CD4-positive, alpha-beta T cell treated with Interferon alpha-2 for 1 hour (primary cell): ENCODE measurements around the gene CHRNB4.

Experiments used
- DNase-seq, 2 donors: peaks; one replicate each; pipeline ENCODE4 v3.0.0-alpha.2; 2020 to 2022

The CHRNB4 gene

GRCh38 chr15:78667578-78668236, 26.7 kb upstream of the CHRNB4 start:
- no peak for DNase-seq

DNA sequence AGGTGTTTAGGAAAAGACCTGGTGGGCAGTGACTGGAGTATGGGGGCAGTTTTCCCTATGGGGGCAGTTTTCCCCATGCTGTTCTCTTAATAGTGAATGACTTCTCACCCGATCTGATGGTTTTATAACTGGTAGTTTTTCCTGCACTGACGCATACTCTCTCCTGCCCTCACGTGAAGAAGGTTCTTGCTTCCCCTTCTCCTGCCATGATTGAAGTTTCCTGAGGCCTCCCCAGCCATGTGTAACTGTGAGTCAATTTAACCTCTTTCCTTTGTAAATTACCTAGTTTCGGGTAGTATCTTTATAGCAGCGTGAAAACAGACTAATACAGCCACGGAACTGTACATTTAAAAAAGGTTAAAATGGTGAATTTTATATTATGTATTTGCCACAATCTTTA, 25.0 kb upstream of the CHRNB4 start:
- DNase-seq: no peak

DNA sequence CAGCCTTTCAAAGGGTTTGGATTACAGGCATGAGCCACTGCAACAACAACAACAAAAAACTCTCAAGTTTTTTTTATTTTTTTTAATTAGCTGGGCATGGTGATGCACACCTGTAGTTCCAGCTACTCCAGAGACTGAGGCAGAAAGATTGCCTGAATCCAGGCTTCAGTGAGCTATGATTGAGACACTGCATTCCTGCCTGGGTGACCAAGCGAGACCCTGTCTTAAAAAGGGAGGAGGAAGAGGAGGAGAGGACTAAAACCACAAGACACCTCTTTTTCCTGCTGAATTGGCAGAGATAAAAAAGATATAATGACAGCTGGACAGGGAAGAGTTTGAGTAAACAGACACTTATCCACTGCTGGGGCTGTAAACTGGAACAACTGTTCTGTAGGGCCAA, 22.7 kb upstream of the CHRNB4 start:
- no peak for DNase-seq

GRCh38 chr15:78662028-78662427, 21.0 kb upstream of the CHRNB4 start:
- DNase-seq: no peak

DNA sequence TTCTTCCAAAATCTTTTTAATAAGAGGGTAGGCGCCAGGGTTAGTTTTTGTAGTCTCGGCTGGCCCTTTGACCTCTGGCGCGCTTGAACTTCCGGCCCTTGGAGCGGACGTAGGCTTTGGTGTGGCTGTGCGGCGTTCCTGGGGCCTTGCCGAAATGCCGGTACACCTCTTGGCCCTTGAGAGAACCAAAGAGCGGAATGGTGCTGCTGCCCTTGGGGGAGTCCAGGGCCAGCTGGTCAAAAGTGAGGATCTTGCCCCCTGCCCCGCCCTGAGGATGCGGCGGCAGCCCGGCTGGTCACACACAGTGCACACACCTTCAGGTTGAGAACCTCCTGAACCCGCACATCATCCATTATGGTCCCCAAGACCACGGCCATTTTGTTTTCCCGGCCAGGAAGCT, 20.0 kb upstream of the CHRNB4 start:
- DNase-seq: no peak

GRCh38 chr15:78660584-78660983, 19.6 kb upstream of the CHRNB4 start:
- no peak for DNase-seq

DNA sequence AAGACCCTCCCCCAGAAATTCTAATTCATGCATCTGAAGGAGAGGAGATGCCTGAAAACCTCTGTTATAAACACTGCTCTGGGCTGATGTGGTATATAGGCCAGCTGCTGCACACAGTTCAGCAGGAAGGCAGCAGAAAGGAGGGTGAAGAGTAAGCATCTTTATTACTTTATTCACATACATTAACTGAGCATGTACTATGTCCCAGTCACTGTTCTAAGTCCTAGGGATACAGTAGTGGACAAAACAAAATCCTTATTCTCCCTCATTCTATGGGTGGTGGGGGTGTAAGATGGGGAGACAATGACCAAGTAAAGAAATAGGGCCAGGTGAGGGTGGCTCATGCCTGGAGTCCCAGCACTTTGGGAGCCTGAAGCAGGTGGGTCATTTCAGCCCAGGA, 17.8 kb upstream of the CHRNB4 start:
- DNase-seq: no peak

DNA sequence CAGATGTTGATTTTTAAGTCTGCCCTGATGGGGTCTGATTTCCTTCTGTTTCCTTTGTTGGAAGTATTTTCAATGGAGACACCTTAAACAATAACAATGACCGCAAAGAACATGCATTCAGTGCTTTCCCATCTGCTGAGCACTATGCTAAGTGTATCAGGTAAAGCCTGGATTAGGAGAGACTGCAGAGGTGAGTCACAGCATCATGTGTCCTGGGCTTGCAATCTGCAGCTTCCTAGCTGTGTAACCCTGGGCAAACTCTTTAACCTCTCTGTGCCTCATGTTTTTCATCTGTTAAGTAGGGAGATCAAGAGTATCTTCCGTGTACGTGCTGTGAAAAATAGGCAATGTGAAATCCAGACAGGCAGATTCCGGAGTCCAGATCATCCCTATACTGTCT, 13.3 kb upstream of the CHRNB4 start:
- DNase-seq: no peak

DNA sequence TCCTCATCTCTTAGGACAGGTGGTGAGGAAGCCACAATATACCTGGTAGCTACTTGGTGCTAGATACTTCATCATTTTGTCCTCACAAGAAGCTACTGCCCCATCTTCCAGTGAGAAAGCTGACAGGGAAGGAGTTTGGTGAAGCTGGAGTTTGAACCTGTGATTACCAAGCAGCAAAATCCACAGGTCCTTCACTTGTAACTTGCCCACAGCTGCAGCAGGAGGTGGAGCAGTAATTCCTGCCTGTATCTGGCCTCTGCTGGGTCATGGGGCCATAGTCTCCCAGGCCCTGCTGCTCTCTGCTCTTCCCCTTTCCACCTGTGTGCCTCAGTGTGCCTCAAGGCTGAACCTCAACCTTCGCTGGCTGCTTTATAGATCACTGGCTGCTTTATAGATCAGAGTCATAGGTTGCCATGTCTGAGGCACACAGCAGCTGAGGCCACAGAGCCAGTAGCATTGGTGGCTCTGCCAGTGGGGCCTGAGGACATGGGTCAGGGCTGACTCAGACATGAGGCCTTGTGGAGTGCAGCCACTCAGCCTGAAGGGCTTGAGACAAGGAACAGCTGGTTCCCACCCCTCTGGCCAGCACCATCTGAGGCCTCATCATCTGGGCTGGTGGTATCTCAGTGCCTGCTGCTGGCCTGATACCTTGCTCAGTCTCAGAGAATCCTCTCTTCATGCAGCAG, 11.1 kb upstream of the CHRNB4 start:
- DNase-seq: no peak

- DNase-seq: no peak
Measured at GRCh38 chr15:78651007-78651406, 10.0 kb upstream of the CHRNB4 start.

DNA sequence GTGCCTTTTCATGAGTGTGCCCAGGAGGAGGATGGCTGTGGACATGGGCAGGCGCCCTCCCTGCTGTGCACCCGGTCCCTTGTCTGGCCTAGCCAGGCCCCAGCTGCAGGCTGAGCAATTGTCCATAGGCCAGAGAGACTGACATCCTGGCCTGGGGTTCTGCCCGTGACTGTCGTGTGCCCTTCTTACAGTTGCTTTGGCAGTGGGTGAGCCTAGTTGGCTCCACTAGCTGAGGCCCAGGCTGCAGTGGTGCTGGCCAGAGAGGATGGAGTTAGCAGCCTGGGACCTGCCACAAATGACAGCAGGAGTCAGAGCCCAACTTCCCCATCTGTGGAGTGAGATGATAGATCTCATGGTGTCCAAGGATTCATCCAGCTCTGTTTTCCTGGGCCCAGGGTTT, 9.0 kb upstream of the CHRNB4 start:
- no peak for DNase-seq

DNA sequence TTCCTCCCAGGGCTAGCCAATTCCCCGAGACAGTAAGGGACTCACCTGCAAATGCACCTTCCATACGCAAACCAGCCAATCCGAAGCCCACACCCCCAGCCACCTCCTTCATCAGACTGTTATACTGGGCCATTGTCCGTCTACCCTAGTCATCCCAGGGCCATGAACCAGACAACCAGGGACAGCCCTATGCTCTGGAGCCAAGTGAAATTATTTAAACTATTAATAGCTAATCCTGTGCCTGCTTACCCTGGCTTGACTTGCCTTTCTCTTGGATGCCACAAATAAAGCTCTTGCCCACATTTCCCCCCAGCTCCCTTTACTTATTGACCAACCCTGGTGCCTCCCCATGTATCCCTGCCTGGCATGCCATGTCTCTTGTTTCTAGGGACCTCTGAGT, 4.0 kb upstream of the CHRNB4 start:
- DNase-seq: no peak

DNA sequence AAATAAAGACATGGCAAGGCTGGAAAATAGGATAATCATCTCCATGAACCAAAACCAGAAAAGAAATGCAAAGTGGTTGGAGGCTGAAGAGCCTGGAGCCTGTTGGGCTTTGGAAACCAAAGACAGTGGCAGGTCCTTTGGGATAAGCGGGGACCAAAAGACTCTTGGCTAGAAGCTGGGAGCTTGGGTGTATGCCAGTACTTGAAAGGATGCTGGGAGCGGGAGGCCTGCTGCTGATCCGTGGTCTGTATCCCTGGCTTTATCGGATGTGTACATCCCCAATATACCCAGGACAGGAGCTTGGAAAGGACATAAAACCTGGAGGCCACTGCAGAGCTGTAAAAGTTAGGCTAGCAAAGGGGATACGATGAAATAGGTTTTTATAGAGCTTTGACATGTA, 1.3 kb upstream of the CHRNB4 start:
- DNase-seq: no peak

DNA sequence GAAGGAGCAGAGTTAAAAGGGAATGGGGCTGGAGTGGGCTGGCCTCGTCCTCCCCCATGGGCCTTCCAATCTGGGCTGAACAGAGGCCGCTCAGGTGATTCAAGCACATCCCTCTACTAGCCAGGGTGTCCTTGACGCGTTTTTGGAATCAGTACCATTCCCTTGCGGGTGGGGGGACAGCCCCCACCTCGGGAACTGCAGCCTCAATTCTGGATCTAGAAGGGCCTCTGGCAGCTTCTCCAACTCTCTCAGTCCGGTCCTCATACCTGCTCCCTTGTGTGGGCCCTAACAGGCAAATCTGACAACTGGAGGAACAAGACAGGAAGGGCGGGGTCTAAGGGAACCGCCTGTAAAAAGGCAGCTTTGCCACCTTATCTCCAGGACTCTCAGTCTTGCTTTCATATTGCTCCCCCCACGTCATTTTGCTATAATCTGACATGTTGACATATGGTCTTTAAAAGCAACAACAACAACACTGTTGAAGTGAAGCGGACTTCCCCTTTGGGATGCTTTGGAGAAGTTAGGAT, 802 bp upstream of the CHRNB4 start:
- DNase-seq: no peak

DNA sequence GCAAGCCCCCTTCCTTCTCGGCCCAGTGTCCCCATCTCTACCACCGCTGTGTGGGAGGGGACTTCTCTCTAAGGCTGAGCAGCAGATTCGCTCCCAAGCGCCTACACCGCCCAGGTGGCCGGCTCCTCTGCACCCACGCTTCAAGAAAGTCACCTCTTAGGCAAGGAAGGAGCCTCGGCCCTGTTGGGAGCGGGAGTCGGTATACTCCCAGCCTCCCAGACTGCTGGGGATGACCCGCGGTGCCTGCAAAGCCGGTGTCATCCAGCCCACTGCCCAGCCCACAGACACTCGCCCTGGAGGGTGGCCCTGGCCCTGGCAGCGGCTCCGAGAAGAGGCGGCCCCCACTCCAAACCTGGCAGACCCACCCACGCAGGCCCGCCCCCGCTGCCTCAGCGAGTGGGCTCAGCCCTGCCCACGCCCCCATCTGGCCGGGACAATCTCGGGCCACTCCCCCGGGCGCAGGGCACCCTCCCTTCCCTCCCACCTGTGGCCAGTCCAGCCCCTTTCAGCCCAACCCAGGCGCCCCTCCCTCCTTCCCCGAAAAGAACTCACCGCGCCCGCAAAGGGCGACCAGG, 396 bp downstream of the CHRNB4 start:
- DNase-seq: no peak

DNA sequence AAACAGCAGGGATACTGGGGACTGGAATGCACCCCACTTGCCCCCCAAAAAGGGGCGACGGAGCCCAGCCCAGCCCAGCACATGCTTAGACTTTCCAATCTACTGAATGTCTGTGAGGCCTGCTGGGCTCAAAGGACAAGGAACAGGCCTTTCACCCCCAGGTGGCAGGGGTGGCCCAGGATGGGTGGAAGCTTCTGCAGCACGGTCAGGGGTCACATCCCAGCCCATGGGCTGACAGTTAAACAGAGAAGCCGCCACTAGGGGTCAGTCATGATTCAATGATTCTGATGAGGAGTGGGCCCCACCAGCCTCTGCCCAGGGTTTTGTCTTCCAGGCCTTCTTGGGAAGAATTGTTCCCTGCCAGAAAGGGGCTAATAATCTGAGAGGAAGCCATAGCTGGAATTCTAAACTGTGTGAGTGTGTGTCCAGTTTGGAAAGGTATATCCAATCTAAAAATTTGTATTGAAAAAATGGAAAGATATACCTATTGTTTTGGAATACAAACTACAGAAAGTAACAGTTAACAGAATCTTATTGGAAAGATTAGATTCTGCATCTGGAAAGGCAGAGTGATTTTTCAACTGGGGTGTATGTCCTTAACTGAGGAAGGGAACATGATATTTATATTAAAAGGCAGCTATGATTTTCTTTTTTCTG, 2.2 kb downstream of the CHRNB4 start:
- DNase-seq: peak; percentile 34 to 35

DNA sequence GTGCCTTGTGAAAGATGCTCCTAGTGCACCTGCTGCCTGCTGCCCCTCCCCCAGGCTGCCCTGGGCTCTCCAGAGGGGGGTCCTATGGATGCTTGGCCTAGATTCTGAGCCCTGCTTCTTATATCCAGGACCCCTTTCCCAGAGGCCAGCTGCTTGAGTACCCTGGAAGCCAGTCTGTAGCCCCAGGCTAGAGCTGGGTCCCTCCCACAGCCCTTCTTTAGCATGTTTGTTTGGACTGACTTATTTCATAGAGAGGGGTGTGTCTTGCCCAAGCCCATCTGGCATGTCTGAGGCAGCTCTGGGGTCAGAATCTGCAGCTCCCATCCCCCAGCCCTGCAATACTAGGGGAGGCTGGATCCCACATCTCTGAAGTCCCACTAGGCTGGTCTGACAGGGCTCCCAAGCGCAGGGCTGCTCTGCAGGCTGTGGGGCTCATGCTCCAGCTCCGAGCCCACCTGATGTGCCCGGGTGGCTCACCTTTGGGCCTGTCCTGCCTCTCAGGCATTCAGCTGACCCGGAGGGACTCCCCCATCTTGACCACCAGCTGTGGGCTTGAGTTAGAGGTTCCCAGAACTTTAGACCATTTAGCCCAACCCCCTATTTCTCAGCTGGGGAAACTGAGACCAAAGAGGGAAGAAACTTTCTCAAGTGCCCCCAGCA, 3.1 kb downstream of the CHRNB4 start:
- DNase-seq: no peak

DNA sequence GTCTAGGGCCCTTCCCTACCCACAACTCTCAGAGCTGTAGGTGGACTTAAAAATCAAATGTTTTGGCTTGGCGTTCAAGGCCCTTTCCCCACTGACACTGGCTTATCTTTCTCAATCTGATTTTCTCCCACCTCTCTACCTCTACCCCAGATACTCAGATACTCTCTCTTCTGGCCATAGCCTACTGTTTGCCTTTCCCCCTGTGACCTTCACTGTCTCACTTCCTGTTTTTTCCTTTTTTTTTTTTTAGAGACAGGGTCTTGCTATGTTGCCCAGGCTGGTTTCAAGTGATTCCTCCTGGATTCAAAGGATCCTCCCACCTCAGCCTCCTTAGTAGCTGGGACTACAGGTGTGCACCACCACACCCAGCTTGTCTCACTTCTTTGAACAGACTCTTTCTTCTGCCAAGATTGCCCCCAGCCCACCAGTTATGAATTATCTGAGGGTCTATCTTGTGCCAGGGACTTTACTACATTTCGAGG, 4.6 kb downstream of the CHRNB4 start:
- no peak for DNase-seq

GRCh38 chr15:78635346-78635745, 5.7 kb downstream of the CHRNB4 start:
- no peak for DNase-seq

DNA sequence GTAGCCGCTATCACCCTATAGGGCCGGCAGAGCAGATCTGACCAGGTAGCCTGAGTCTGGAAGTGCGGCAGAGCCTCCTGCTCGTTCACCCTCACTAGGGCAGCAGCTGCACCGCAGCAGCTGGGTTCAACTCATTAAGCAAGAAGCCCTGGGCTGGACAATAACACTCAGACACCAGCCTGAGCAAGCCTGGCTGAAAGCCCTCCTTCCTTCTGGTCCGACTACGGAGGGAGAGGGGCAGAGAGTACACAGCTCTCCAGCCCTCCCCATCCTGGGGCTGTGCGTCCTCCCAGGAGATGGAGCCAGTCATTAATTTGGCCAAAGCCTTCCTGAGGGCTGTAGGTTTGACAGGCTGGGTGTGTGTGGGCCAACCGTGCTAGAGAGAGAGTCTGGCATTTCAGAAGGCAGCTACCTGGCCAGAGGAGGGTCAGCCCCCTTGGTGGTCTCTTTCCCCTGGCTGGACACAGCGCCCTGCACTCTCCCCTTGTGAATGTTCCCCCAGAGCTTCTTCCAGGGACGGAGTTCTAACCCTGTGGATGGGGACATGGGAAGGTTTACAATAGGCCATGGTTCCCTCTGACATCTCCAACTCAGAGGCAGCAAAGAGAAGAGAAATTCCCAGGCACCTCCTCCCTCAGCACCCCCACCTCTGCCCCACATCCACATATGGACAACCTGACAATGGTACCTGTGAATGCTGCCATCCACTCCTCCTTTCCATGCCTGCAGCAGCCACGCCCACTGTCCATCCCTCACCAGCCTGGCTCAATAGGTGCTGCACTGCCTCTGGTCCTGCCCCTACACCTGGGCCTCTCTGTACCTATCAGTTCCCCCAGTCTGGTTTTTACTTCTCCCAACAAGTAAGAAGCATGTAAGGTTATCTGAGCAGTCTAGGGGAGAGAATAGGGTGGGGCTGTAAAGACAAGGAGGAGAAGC, 6.5 kb downstream of the CHRNB4 start:
- no peak for DNase-seq

GRCh38 chr15:78633348-78633747, 7.7 kb downstream of the CHRNB4 start:
- DNase-seq: no peak
